ENCODE results near the gene FAM219A.

DNA sequence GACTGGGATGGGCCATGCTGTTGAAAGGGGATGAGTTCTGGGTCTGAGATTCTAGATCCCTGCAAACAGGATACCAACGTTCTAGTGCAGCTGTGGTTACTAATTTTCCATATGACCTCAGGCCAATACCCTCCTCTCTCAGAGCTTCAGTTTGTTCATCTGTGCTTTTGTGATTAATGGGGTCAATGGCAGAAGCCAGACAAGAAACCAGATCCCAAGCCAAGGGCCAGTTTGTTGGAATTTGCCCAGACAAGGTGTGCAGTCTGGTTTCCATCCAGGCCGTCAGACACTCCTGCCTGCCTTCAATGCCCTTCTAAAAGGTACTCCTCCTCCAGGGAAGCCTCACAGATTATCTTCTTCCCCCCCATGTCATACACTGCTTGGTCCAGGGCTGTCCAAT is 93.1 kb downstream of the FAM219A start:
- TF ChIP-seq, protein P1, sequence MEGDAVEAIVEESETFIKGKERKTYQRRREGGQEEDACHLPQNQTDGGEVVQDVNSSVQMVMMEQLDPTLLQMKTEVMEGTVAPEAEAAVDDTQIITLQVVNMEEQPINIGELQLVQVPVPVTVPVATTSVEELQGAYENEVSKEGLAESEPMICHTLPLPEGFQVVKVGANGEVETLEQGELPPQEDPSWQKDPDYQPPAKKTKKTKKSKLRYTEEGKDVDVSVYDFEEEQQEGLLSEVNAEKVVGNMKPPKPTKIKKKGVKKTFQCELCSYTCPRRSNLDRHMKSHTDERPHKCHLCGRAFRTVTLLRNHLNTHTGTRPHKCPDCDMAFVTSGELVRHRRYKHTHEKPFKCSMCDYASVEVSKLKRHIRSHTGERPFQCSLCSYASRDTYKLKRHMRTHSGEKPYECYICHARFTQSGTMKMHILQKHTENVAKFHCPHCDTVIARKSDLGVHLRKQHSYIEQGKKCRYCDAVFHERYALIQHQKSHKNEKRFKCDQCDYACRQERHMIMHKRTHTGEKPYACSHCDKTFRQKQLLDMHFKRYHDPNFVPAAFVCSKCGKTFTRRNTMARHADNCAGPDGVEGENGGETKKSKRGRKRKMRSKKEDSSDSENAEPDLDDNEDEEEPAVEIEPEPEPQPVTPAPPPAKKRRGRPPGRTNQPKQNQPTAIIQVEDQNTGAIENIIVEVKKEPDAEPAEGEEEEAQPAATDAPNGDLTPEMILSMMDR (IDR thresholded peaks at IDR 0.05) = no peak
- TF ChIP-seq POLR2A (IDR thresholded peaks at IDR 0.05) = no peak

Measured in uterus (tissue), 2 donors.